Measurements from ENCODE around the gene CDK4. TPM values are rescaled to one million over a fixed set of nuclear protein-coding genes. Genes with fewer than 3 reads are reported as not detected.

The CDK4 gene
- total and polyA plus RNA-seq, 2 of the 4 experiments (the other 2 are of a cell fraction), result 261 to 297 TPM

- no peak overlapping the region for H3K23ac ChIP-seq (ENCODE audit: low read depth, low read length)
- H3K9me3 ChIP-seq (ENCODE audit: control insufficient read depth, insufficient read depth, low read length), result no peaks in the 10 kb centered on the region
- ATAC-seq (ENCODE audit: low read depth), result no peak
- no peak overlapping the region for H4K8ac ChIP-seq (ENCODE audit: low read depth in 2 of 2, low read length in 2 of 2)
- no peak overlapping the region for H3K18ac ChIP-seq (ENCODE audit: low read depth, low read length)
- no peak overlapping the region for H2BK15ac ChIP-seq (ENCODE audit: low read depth, low read length)
- H4K20me1 ChIP-seq (ENCODE audit: insufficient read depth, low read length), result no peaks in the 10 kb centered on the region
- no peak overlapping the region for H2AK5ac ChIP-seq (ENCODE audit: low read depth, low read length)
- no peak overlapping the region for H3K4me2 ChIP-seq (ENCODE audit: low read depth, low read length)
- in situ Hi-C loops (cut with MboI; ENCODE audit: low sequenced_read_pairs) (no loop called here), dilution Hi-C loops (cut with HindIII; ENCODE audit: low sequenced_read_pairs, unreplicated experiment) (no loop called here), intact Hi-C loops (cut with micrococcal nuclease) (no loop called here)
- peaks cover 15 to 28% of the 10 kb centered on the region in 2 experiments; a peak in 3 of 4 replicates for H3K79me1 ChIP-seq (ENCODE audit: low read depth in 1 of 2, low read length in 2 of 2)
- no peak overlapping the region for H3K27ac ChIP-seq (ENCODE audit: insufficient read depth, low read length)
- H3K9ac ChIP-seq (ENCODE audit: low read depth, low read length), result no peak overlapping the region
- H4K91ac ChIP-seq (ENCODE audit: insufficient read depth, low read depth, low read length), result no peak overlapping the region
- H3K56ac ChIP-seq (ENCODE audit: extremely low read depth, insufficient read depth, low read length), result no peak overlapping the region
- peaks cover 9% of the 10 kb centered on the region for H3K9me1 ChIP-seq (ENCODE audit: insufficient read depth, low read length)
- H2AFZ ChIP-seq (replicated peaks; ENCODE audit: low read length, poor library complexity), result no peak overlapping the region
- no peak overlapping the region for H2AK9ac ChIP-seq (replicated peaks; ENCODE audit: low read depth, low read length, poor library complexity)
- CTCF ChIA-PET, result interaction anchor here (1.2 kb wide), 1 partner anchor 16 kb away, joined by 3 read pairs; no protein-coding TSS in a partner anchor
- no peak overlapping the region for H3K4me3 ChIP-seq (ENCODE audit: insufficient read depth, low read depth, low read length)
- H2BK20ac ChIP-seq (ENCODE audit: low read depth, low read length), result no peak overlapping the region
- no peak for TF ChIP-seq FOS (IDR thresholded peaks at IDR 0.05; ENCODE audit: low read depth, low read length)
- no peak for TF ChIP-seq RAD21 (IDR thresholded peaks at IDR 0.05; ENCODE audit: low read length)
- TF ChIP-seq NFE2L2 (IDR thresholded peaks at IDR 0.05; ENCODE audit: low read depth, low read length), result no peak
- no peak for TF ChIP-seq MAZ (IDR thresholded peaks at IDR 0.05; ENCODE audit: borderline replicate concordance, low read depth, low read length)
- no peak for TF ChIP-seq MXI1 (IDR thresholded peaks at IDR 0.05; ENCODE audit: borderline replicate concordance, low read depth, low read length)
- no peak for TF ChIP-seq BHLHE40 (IDR thresholded peaks at IDR 0.05; ENCODE audit: low read depth, low read length)
- TF ChIP-seq, protein P1, sequence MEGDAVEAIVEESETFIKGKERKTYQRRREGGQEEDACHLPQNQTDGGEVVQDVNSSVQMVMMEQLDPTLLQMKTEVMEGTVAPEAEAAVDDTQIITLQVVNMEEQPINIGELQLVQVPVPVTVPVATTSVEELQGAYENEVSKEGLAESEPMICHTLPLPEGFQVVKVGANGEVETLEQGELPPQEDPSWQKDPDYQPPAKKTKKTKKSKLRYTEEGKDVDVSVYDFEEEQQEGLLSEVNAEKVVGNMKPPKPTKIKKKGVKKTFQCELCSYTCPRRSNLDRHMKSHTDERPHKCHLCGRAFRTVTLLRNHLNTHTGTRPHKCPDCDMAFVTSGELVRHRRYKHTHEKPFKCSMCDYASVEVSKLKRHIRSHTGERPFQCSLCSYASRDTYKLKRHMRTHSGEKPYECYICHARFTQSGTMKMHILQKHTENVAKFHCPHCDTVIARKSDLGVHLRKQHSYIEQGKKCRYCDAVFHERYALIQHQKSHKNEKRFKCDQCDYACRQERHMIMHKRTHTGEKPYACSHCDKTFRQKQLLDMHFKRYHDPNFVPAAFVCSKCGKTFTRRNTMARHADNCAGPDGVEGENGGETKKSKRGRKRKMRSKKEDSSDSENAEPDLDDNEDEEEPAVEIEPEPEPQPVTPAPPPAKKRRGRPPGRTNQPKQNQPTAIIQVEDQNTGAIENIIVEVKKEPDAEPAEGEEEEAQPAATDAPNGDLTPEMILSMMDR (conservative IDR thresholded peaks at IDR 0.05; ENCODE audit: low read depth, low read length), result no peak
- H3K14ac ChIP-seq (replicated peaks; ENCODE audit: low read depth, low read length), result no peak overlapping the region
- H4K5ac ChIP-seq (ENCODE audit: low read depth, low read length), result no peak overlapping the region
- no peak overlapping the region for H2BK5ac ChIP-seq (ENCODE audit: low read depth, low read length, poor library complexity, severe bottlenecking)
- DNase-seq, result no peak
- no peaks in the 10 kb centered on the region for H3K27me3 ChIP-seq (ENCODE audit: control insufficient read depth, insufficient read depth, low read length)
- POLR2A ChIA-PET (ENCODE audit: unreplicated experiment), result no interaction called here
- 38% methylated on average over 1 of the region's 4 CpGs; no CpG with 5 or more reads in 1 of the 2 experiments for WGBS, 2 experiments (ENCODE audit: extremely low coverage in 2 of 2, insufficient read length in 1 of 2)
- H2BK120ac ChIP-seq (ENCODE audit: low read depth, low read length), result no peak overlapping the region
- 0 out of 2 replicates have a peak, but pooled peaks cover 3% of the 10 kb centered on the region for H3K4me1 ChIP-seq (ENCODE audit: control insufficient read depth, insufficient read depth, low read length)
- peaks cover 6% of the 10 kb centered on the region for H3K36me3 ChIP-seq (ENCODE audit: control insufficient read depth, insufficient read depth, low read length)
- no TSS peak for BruUV-seq (replicated peaks)
- no peak overlapping the region for H3K4ac ChIP-seq (ENCODE audit: low read depth, low read length)
Observed at GRCh38 chr12:57775563-57776246, 23.6 kb upstream of the CDK4 start.

All from IMR-90 (cell line).